Measurements from ENCODE around the gene SH3TC2.

DNA sequence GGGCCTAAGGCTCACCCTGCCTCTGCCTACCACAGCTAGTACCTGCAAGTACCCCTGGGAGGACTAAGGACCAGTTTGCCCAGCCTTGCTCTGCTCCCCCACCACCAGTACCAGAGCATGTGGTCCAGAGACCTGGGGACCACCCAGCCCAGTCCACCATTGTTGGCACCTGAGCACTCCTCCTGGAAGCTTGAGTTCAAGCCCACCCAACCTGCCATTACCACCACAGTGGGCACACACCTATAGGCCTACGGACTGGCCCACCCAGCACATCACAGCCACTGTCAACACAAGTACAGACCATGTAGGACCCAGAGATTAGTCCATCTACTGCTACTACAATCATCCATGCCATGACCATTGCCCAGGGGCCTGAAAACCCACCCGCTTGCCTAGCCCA, 30.8 kb upstream of the SH3TC2 start:
- no peak for TF ChIP-seq CTCF (IDR thresholded peaks at IDR 0.05)
- TF ChIP-seq EZH2 (IDR thresholded peaks at IDR 0.05) = no peak
